Left ventricle myocardium inferior (tissue), 1 donor: ENCODE data around the gene GBA3. TPM values are rescaled to one million over a fixed set of nuclear protein-coding genes. Genes with fewer than 3 reads are reported as not detected.

Source experiments
- DNase-seq: peaks from one replicate; pipeline ENCODE4 v3.0.0-alpha.2; 2020
- H3K27ac ChIP-seq: fragments of 200-600 bp; replicated peaks from 2 replicates; pipeline ENCODE4 v1.8.0; 2021
- H3K27me3 ChIP-seq: fragments of 200-600 bp; 2 replicates; pipeline ENCODE4 v1.8.0; 2021; ENCODE audit warnings: low read depth
- H3K36me3 ChIP-seq: fragments of 200-600 bp; 2 replicates; pipeline ENCODE4 v1.8.0; 2021
- H3K4me1 ChIP-seq: fragments of 200-600 bp; 2 replicates; pipeline ENCODE4 v1.8.0; 2021
- H3K4me3 ChIP-seq: fragments of 200-600 bp; 2 replicates; pipeline ENCODE4 v1.8.0; 2021; ENCODE audit warnings: mild to moderate bottlenecking, moderate library complexity
- H3K9me3 ChIP-seq: fragments of 200-600 bp; replicated peaks from 2 replicates; pipeline ENCODE4 v1.8.0; 2021
- CTCF ChIP-seq: fragments of 200-600 bp; IDR thresholded peaks from 2 replicates; pipeline ENCODE4 v1.8.0; 2021; ENCODE audit warnings: antibody characterized with exemption, mild to moderate bottlenecking, borderline replicate concordance
- intact Hi-C: fragments of 100-400 bp; cut with micrococcal nuclease; formaldehyde crosslinking; loops from one replicate; pipeline ENCODE4 v1.11.0; 2022
- total RNA-seq: library from RNA; stranded (reverse); fragmentation: NEBNext Ultra II Directional; extraction: Animal tissue kit (Norgen Biotek cat#: 25700); gene quantifications from one replicate; pipeline ENCODE4 v1.2.1, GENCODE V29; 2021
- donor health status: DM: no; HTN: yes; CAD: no; lungs with severe emphysema.

Gene GBA3
- total RNA-seq, 1 donor from 2014 or later, result not detected

- intact Hi-C loops, result no loop called here
- TF ChIP-seq CTCF, result no peak
- DNase-seq, result no peak
- Histone ChIP-seq H3K27me3 (no peaks in the 10 kb centered on the region), H3K4me3 (no peak overlapping the region), H3K4me1 (no peaks in the 10 kb centered on the region), H3K9me3 (no peaks in the 10 kb centered on the region), H3K27ac (no peak overlapping the region), H3K36me3 (no peaks in the 10 kb centered on the region)
These were observed 28.5 kb downstream of the GBA3 start for GRCh38 chr4:22721204-22721603.

- intact Hi-C loops, result no loop called here
- Histone ChIP-seq H3K4me1 (no peaks in the 10 kb centered on the region), H3K36me3 (no peaks in the 10 kb centered on the region), H3K9me3 (peaks cover 4% of the 10 kb centered on the region), H3K4me3 (no peak overlapping the region), H3K27ac (no peak overlapping the region), H3K27me3 (no peaks in the 10 kb centered on the region)
- DNase-seq, result no peak
- TF ChIP-seq CTCF, result no peak
These were observed 37.3 kb downstream of the GBA3 start for GRCh38 chr4:22730021-22730420.

- H3K4me3 ChIP-seq, result no peak overlapping the region
- H3K4me1 ChIP-seq, result no peaks in the 10 kb centered on the region
- TF ChIP-seq CTCF, result no peak
- intact Hi-C loops, result no loop called here
- no peak for DNase-seq
- no peaks in the 10 kb centered on the region for H3K27me3 ChIP-seq
- no peak overlapping the region for H3K27ac ChIP-seq
- H3K36me3 ChIP-seq, result no peaks in the 10 kb centered on the region
- peaks cover 4% of the 10 kb centered on the region for H3K9me3 ChIP-seq
These were observed 41.1 kb downstream of the GBA3 start for GRCh38 chr4:22733816-22734215.

GRCh38 chr4:22736912-22737311, 44.2 kb downstream of the GBA3 start:
- TF ChIP-seq CTCF, result no peak
- Histone ChIP-seq H3K4me3 (no peak overlapping the region), H3K27ac (no peak overlapping the region), H3K36me3 (no peaks in the 10 kb centered on the region), H3K27me3 (no peaks in the 10 kb centered on the region), H3K4me1 (no peaks in the 10 kb centered on the region), H3K9me3 (no peaks in the 10 kb centered on the region)
- intact Hi-C loops, result no loop called here
- no peak for DNase-seq

- H3K36me3 ChIP-seq, result no peaks in the 10 kb centered on the region
- no peak for TF ChIP-seq CTCF
- no peak overlapping the region for H3K4me3 ChIP-seq
- intact Hi-C loops, result no loop called here
- H3K9me3 ChIP-seq, result no peaks in the 10 kb centered on the region
- H3K4me1 ChIP-seq, result no peaks in the 10 kb centered on the region
- no peak overlapping the region for H3K27ac ChIP-seq
- no peak for DNase-seq
- H3K27me3 ChIP-seq, result no peaks in the 10 kb centered on the region
These were observed 47.2 kb downstream of the GBA3 start for GRCh38 chr4:22739968-22740367.

- Histone ChIP-seq H3K36me3 (no peaks in the 10 kb centered on the region), H3K4me1 (no peaks in the 10 kb centered on the region), H3K4me3 (no peak overlapping the region), H3K9me3 (no peaks in the 10 kb centered on the region), H3K27me3 (no peaks in the 10 kb centered on the region), H3K27ac (no peak overlapping the region)
- TF ChIP-seq CTCF, result no peak
- intact Hi-C loops, result no loop called here
- DNase-seq, result no peak
These were observed 49.0 kb downstream of the GBA3 start for GRCh38 chr4:22741744-22742143.
